K562 (cell line): ENCODE data around the gene SIRT2. TPM values are rescaled to one million over a fixed set of nuclear protein-coding genes. Genes with fewer than 3 reads are reported as not detected.

Source experiments
- ARNT ChIP-seq, 2 experiments: fragments of 450-650 bp; IDR thresholded peaks; 2 replicates each; pipeline ENCODE4 v1.6.1; 2016; ENCODE audit warnings: mild to moderate bottlenecking in 1 of 2
- BHLHE40 ChIP-seq: IDR thresholded peaks from 2 replicates; pipeline ENCODE4 v1.6.1; 2011; ENCODE audit warnings: low read length, improper control_type of control experiment
- CC2D1A ChIP-seq: fragments of 450-650 bp; IDR thresholded peaks from 2 replicates; pipeline ENCODE4 v1.6.1; 2017; ENCODE audit warnings: mild to moderate bottlenecking
- FOXM1 ChIP-seq, 2 experiments: fragments of 450-650 bp in 1 of 2; sonication (generic) in 1 of 2; formaldehyde crosslinking in 1 of 2; IDR thresholded peaks; 2 replicates each; pipeline versions ENCODE4 v1.6.1 to v1.9.0; 2017 to 2022; ENCODE audit warnings: low read depth in 2 of 2, mild to moderate bottlenecking in 2 of 2, missing genetic modification reagents in 1 of 2, moderate library complexity in 1 of 2
- MEF2D ChIP-seq: conservative IDR thresholded peaks from 2 replicates; pipeline ENCODE4 v1.6.1; 2016; ENCODE audit warnings: low read depth, missing genetic modification characterization, missing compliant biosample characterization
- TBP ChIP-seq: optimal IDR thresholded peaks from 2 replicates; pipeline ENCODE3; 2011; ENCODE audit warnings: low read depth, low read length, improper control_type of control experiment
- U2AF1 ChIP-seq: fragments of 200-400 bp; formaldehyde crosslinking; optimal IDR thresholded peaks from 2 replicates; pipeline ENCODE3; 2017; ENCODE audit warnings: mild to moderate bottlenecking, low read depth, low read length, moderate library complexity
- YBX1 ChIP-seq: fragments of 450-650 bp; IDR thresholded peaks from 2 replicates; pipeline ENCODE4 v1.7.1; 2016; ENCODE audit warnings: mild to moderate bottlenecking
- ZNF232 ChIP-seq: sonication (generic); formaldehyde crosslinking; IDR thresholded peaks from 2 replicates; pipeline ENCODE4 v1.8.0; 2022; ENCODE audit warnings: mild to moderate bottlenecking, missing genetic modification reagents
- ZNF253 ChIP-seq: fragments of 250-450 bp; sonication (Bioruptor Pico); conservative IDR thresholded peaks from 2 replicates; pipeline ENCODE4 v1.6.1; 2021; ENCODE audit warnings: mild to moderate bottlenecking
- ZNF785 ChIP-seq: fragments of 250-450 bp; sonication (Bioruptor Pico); IDR thresholded peaks from 2 replicates; pipeline ENCODE4 v1.4.0; 2020; ENCODE audit warnings: mild to moderate bottlenecking
- ZSCAN32 ChIP-seq: fragments of 450-650 bp; formaldehyde crosslinking; IDR thresholded peaks from 2 replicates; pipeline ENCODE4 v1.4.0; 2020; ENCODE audit warnings: mild to moderate bottlenecking, moderate library complexity
- polyA plus RNA-seq, 8 experiments: library from polyadenylated mRNA; depleted of rRNA in 4 of 8; stranded (reverse) in 5 of 8; unstranded in 3 of 8; fragments of >200 nt; fragmentation: Nextera tagmentation in 2 of 8; fragmentation: Illumina TruSeq in 1 of 8; extraction: Ambion mirVana in 2 of 8; extraction: Trizol in 1 of 8; gene quantifications; 2 replicates each; pipeline versions ENCODE4 v1.2.1 to v1.2.3, GENCODE V29; 2011 to 2014; ENCODE audit warnings: inconsistent platforms in 1 of 8, missing spikeins in 1 of 8
- total RNA-seq, 7 experiments: library from RNA; depleted of rRNA in 6 of 7; stranded (reverse); fragments of >200 nt in 6 of 7; fragmentation: Illumina TruSeq in 2 of 7; extraction: Trizol in 2 of 7; gene quantifications; 2 replicates each; pipeline versions ENCODE4 v1.2.1 to v1.2.3, GENCODE V29; 2011 to 2021; ENCODE audit warnings: low replicate concordance in 1 of 7
- TF ChIP-seq, protein P1 (sequence below), 2 experiments: fragments of 450-650 bp; IDR thresholded peaks; 2 replicates each; pipeline ENCODE4 v1.6.1; 2016
- TF ChIP-seq, protein P2 (sequence below), 2 experiments: IDR thresholded peaks in 1 of 2; conservative IDR thresholded peaks in 1 of 2; 2 replicates each; pipeline ENCODE4 v1.6.1; 2016; ENCODE audit warnings: low read depth in 2 of 2, mild to moderate bottlenecking in 1 of 2, missing compliant biosample characterization in 1 of 2, missing genetic modification characterization in 1 of 2, moderate library complexity in 1 of 2
- TF ChIP-seq, protein P3 (sequence below): fragments of 250-450 bp; sonication (Bioruptor Pico); IDR thresholded peaks from 2 replicates; pipeline ENCODE4 v1.5.1; 2021; ENCODE audit warnings: mild to moderate bottlenecking
- TF ChIP-seq, protein P4 (sequence below): fragments of 250-450 bp; sonication (Bioruptor Pico); IDR thresholded peaks from 2 replicates; pipeline ENCODE4 v1.9.0; 2021; ENCODE audit warnings: mild to moderate bottlenecking
- TF ChIP-seq, protein P5 (sequence below): fragments of 250-450 bp; sonication (Bioruptor Pico); IDR thresholded peaks from 2 replicates; pipeline ENCODE4 v1.5.0; 2021; ENCODE audit warnings: mild to moderate bottlenecking, borderline replicate concordance

Gene SIRT2
- total and polyA plus RNA-seq, 9 of the 15 experiments (the other 6 are each of a cell fraction or from before 2014, with no cell fraction given) = 2.3 to 35.2 (median 22.9) TPM

DNA sequence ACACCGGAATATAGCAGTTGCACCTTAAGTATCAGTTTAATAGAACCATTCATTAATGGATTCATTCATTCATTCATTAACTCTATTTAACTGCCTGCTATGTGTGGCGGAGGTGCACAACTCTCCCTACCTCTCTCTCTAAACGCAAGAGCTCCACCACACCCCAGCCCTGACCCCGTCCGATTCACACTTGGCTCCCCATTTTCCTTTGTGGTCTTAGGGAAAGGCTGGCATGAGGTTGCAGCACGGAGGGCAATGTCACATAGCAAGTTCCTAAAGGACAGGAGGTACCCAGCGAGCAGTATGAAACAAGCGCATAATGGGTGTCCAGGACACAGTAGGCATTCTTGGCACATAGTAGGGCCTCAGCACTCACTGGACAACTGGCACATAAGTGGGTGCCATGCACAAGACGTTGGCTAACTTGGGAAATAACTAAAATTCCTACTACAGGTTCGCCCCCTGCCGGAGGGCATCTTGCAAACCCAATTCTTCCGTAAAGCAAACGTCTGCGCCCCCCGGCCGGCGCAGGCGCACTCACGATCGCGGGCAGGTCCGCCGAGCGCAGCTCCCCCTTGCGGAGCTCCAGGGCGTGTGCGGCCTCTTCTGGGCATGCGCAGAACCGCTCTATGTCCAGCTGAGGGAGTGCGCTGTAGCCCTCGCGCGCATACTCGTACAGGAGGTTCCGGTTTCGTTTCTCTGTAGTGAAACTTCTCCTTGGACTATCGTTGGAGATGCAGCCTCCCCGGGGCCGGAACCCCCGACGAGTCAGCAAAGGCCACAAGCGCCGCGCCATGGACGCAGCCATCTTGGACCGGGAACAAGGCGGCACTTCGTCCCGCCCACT, 30.7 kb upstream of the SIRT2 start, which contains the start of gene SARS2 (continued):
- TF ChIP-seq MEF2D (tag) = peak; percentile 59; the same call in 1 of the 2 replicates
- TF ChIP-seq U2AF1 = no peak
- TF ChIP-seq, protein P1, sequence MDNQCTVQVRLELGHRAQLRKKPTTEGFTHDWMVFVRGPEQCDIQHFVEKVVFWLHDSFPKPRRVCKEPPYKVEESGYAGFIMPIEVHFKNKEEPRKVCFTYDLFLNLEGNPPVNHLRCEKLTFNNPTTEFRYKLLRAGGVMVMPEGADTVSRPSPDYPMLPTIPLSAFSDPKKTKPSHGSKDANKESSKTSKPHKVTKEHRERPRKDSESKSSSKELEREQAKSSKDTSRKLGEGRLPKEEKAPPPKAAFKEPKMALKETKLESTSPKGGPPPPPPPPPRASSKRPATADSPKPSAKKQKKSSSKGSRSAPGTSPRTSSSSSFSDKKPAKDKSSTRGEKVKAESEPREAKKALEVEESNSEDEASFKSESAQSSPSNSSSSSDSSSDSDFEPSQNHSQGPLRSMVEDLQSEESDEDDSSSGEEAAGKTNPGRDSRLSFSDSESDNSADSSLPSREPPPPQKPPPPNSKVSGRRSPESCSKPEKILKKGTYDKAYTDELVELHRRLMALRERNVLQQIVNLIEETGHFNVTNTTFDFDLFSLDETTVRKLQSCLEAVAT (IDR thresholded peaks at IDR 0.05) = no peak
- no peak; a peak in 1 of 4 replicates for TF ChIP-seq ARNT (IDR thresholded peaks at IDR 0.05)
- TF ChIP-seq, protein P2, sequence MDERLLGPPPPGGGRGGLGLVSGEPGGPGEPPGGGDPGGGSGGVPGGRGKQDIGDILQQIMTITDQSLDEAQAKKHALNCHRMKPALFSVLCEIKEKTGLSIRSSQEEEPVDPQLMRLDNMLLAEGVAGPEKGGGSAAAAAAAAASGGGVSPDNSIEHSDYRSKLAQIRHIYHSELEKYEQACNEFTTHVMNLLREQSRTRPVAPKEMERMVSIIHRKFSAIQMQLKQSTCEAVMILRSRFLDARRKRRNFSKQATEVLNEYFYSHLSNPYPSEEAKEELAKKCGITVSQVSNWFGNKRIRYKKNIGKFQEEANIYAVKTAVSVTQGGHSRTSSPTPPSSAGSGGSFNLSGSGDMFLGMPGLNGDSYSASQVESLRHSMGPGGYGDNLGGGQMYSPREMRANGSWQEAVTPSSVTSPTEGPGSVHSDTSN (CRISPR knock-in tag; IDR thresholded peaks at IDR 0.05; ENCODE audit: low read depth) = no peak
- TF ChIP-seq, protein P2 (tag; conservative IDR thresholded peaks at IDR 0.05; ENCODE audit: low read depth) = no peak
- TF ChIP-seq, protein P3, sequence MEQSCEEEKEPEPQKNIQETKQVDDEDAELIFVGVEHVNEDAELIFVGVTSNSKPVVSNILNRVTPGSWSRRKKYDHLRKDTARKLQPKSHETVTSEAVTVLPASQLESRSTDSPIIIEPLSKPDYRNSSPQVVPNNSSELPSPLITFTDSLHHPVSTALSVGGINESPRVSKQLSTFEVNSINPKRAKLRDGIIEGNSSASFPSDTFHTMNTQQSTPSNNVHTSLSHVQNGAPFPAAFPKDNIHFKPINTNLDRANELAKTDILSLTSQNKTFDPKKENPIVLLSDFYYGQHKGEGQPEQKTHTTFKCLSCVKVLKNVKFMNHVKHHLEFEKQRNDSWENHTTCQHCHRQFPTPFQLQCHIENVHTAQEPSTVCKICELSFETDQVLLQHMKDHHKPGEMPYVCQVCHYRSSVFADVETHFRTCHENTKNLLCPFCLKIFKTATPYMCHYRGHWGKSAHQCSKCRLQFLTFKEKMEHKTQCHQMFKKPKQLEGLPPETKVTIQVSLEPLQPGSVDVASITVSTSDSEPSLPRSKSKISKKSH (CRISPR knock-in tag) = no peak
- TF ChIP-seq, protein P4, sequence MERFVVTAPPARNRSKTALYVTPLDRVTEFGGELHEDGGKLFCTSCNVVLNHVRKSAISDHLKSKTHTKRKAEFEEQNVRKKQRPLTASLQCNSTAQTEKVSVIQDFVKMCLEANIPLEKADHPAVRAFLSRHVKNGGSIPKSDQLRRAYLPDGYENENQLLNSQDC (CRISPR knock-in tag) = no peak
- TF ChIP-seq BHLHE40 = peak; percentile 33
- no peak for TF ChIP-seq FOXM1 (IDR thresholded peaks at IDR 0.05; ENCODE audit: low read depth)
- TF ChIP-seq FOXM1 (CRISPR knock-in tag; IDR thresholded peaks at IDR 0.05; ENCODE audit: low read depth) = no peak
- TF ChIP-seq ZNF253 (CRISPR knock-in tag) = no peak
- no peak for TF ChIP-seq ZSCAN32
- no peak for TF ChIP-seq YBX1
- TF ChIP-seq, protein P5, sequence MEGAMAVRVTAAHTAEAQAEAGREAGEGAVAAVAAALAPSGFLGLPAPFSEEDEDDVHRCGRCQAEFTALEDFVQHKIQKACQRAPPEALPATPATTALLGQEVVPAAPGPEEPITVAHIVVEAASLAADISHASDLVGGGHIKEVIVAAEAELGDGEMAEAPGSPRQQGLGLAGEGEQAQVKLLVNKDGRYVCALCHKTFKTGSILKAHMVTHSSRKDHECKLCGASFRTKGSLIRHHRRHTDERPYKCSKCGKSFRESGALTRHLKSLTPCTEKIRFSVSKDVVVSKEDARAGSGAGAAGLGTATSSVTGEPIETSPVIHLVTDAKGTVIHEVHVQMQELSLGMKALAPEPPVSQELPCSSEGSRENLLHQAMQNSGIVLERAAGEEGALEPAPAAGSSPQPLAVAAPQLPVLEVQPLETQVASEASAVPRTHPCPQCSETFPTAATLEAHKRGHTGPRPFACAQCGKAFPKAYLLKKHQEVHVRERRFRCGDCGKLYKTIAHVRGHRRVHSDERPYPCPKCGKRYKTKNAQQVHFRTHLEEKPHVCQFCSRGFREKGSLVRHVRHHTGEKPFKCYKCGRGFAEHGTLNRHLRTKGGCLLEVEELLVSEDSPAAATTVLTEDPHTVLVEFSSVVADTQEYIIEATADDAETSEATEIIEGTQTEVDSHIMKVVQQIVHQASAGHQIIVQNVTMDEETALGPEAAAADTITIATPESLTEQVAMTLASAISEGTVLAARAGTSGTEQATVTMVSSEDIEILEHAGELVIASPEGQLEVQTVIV (CRISPR knock-in tag) = peak; percentile 64; the same call in 1 of the 2 replicates
- no peak for TF ChIP-seq ZNF785 (CRISPR knock-in tag)
- no peak for TF ChIP-seq ZNF232 (CRISPR knock-in tag)
- 0 out of 2 replicates have a peak, but pooled peaks have one; percentile 51 for TF ChIP-seq CC2D1A
- TF ChIP-seq TBP = peak; percentile 95
